ENCODE measurements around the gene GIN1.

Gene GIN1

GRCh38 chr5:103037673-103038455 lies 82.1 kb downstream of the GIN1 start:
- Mint-ChIP-seq H3K9me3 (no peaks in the 10 kb centered on the region), H3K4me1 (no peaks in the 10 kb centered on the region), H3K36me3 (ENCODE audit: low read depth) (peaks cover 10% of the 10 kb centered on the region), H3K4me3 (no peak overlapping the region), H3K27me3 (ENCODE audit: low read depth) (no peaks in the 10 kb centered on the region), H3K27ac (no peak overlapping the region)
- no peak for TF ChIP-seq CTCF (IDR thresholded peaks at IDR 0.05; ENCODE audit: unreplicated experiment in 3 of 3)

- Mint-ChIP-seq H3K36me3 (ENCODE audit: low read depth) (peaks cover 18% of the 10 kb centered on the region), H3K27ac (no peak overlapping the region), H3K4me3 (no peak overlapping the region), H3K27me3 (ENCODE audit: low read depth) (no peaks in the 10 kb centered on the region), H3K9me3 (no peaks in the 10 kb centered on the region), H3K4me1 (no peaks in the 10 kb centered on the region)
- TF ChIP-seq CTCF (IDR thresholded peaks at IDR 0.05; ENCODE audit: unreplicated experiment in 3 of 3), result no peak
Observed at GRCh38 chr5:103036601-103037000, 83.3 kb downstream of the GIN1 start.
